DOHH2 (cell line): ENCODE data around the gene GIT1.
"Not testable (repeated sequence)": the region's sequence is repeated elsewhere in the genome, so short reads cannot be mapped to it uniquely, and the experiment has no call there.

Experiments used
- H3F3A ChIP-seq: fragments of 200-600 bp; sonication (generic), shearing (Covaris generic); 2 replicates; pipeline ENCODE4 v1.6.0; 2016; ENCODE audit warnings: antibody characterized with exemption, mild to moderate bottlenecking; ENCODE audit not compliant: control insufficient read depth, insufficient read depth
- H3K27ac ChIP-seq: fragments of 200-600 bp; sonication (generic); 2 replicates; pipeline ENCODE4 v1.5.1; 2014; ENCODE audit warnings: low read depth, mild to moderate bottlenecking, low read length, moderate library complexity
- H3K27me3 ChIP-seq: fragments of 200-600 bp; sonication (generic); 2 replicates; pipeline ENCODE4 v1.6.1; 2014; ENCODE audit warnings: mild to moderate bottlenecking, low read length, mixed read lengths; ENCODE audit not compliant: control insufficient read depth
- H3K36me3 ChIP-seq: fragments of 200-600 bp; sonication (generic); 2 replicates; pipeline ENCODE4 v1.6.1; 2014; ENCODE audit warnings: mild to moderate bottlenecking, low read length, moderate library complexity, mixed read lengths; ENCODE audit not compliant: control insufficient read depth
- H3K4me1 ChIP-seq: fragments of 200-600 bp; sonication (generic); 2 replicates; pipeline ENCODE4 v1.6.1; 2014; ENCODE audit warnings: mild to moderate bottlenecking, low read length, mixed read lengths; ENCODE audit not compliant: control insufficient read depth
- H3K4me2 ChIP-seq: fragments of 200-600 bp; sonication (generic); 2 replicates; pipeline ENCODE4 v1.6.0; 2014; ENCODE audit warnings: mild to moderate bottlenecking, low read length, moderate library complexity
- H3K4me3 ChIP-seq: fragments of 200-600 bp; sonication (generic); 2 replicates; pipeline ENCODE4 v1.5.1; 2014; ENCODE audit warnings: mild to moderate bottlenecking, low read length, mixed read lengths
- H3K79me2 ChIP-seq: fragments of 200-600 bp; sonication (generic); 2 replicates; pipeline ENCODE4 v1.6.1; 2014; ENCODE audit warnings: mild to moderate bottlenecking, low read length, mixed read lengths; ENCODE audit not compliant: control insufficient read depth
- H3K9me2 ChIP-seq: fragments of 200-600 bp; sonication (generic); replicated peaks from 2 replicates; pipeline ENCODE4 v1.6.1; 2014; ENCODE audit warnings: mild to moderate bottlenecking, low read length, mixed read lengths; ENCODE audit not compliant: control insufficient read depth
- H3K9me3 ChIP-seq: fragments of 200-600 bp; sonication (generic); 2 replicates; pipeline ENCODE4 v1.6.1; 2014; ENCODE audit warnings: antibody characterized with exemption, low read length, mixed read lengths; ENCODE audit not compliant: control insufficient read depth, insufficient read depth
- H4K20me1 ChIP-seq: fragments of 200-600 bp; sonication (generic); 2 replicates; pipeline ENCODE4 v1.6.0; 2014; ENCODE audit warnings: low read depth, mild to moderate bottlenecking, antibody characterized with exemption, low read length, moderate library complexity; ENCODE audit not compliant: control insufficient read depth, insufficient read depth
- EZH2phosphoT487 ChIP-seq: fragments of 200-600 bp; sonication (generic); IDR thresholded peaks from 2 replicates; pipeline ENCODE4 v1.6.1; 2017; ENCODE audit warnings: borderline replicate concordance, mild to moderate bottlenecking, antibody characterized with exemption, low read length, moderate library complexity, mixed read lengths
- TF ChIP-seq, protein P1 (sequence below): fragments of 200-600 bp; sonication (generic); IDR thresholded peaks from one replicate; pipeline ENCODE4 v1.5.1; 2014; ENCODE audit warnings: antibody characterized with exemption, mild to moderate bottlenecking, low read depth, low read length; ENCODE audit not compliant: poor library complexity, severe bottlenecking

GIT1 gene

DNA sequence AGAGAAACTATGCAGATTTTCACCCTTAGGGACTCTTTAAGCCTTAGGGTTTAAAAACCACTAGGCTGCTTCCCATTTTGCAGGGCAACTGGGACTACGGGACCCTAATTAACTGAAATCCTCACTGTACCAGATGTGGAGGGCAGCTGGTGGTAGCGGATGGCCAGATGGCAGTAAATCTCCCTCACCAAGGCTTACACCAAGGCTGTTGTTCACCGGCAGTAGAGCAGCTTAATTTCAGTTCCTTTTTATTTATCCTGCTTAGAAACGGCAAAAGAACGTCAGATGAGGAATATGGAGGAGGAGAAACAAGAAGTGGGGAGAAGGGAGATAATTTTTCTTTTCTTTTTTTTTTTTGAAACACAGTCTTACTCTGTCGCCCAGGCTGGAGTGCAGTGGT lies 29.1 kb downstream of the GIT1 start:
- H3K27me3 ChIP-seq = no peaks in the 10 kb centered on the region
- no peak for TF ChIP-seq EZH2phosphoT487
- TF ChIP-seq, protein P1, sequence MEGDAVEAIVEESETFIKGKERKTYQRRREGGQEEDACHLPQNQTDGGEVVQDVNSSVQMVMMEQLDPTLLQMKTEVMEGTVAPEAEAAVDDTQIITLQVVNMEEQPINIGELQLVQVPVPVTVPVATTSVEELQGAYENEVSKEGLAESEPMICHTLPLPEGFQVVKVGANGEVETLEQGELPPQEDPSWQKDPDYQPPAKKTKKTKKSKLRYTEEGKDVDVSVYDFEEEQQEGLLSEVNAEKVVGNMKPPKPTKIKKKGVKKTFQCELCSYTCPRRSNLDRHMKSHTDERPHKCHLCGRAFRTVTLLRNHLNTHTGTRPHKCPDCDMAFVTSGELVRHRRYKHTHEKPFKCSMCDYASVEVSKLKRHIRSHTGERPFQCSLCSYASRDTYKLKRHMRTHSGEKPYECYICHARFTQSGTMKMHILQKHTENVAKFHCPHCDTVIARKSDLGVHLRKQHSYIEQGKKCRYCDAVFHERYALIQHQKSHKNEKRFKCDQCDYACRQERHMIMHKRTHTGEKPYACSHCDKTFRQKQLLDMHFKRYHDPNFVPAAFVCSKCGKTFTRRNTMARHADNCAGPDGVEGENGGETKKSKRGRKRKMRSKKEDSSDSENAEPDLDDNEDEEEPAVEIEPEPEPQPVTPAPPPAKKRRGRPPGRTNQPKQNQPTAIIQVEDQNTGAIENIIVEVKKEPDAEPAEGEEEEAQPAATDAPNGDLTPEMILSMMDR = no peak
- H3K9me2 ChIP-seq = no peaks in the 10 kb centered on the region
- H3K79me2 ChIP-seq = peaks cover 12% of the 10 kb centered on the region
- no peaks in the 10 kb centered on the region for H3K9me3 ChIP-seq
- H3K36me3 ChIP-seq = peaks cover 22% of the 10 kb centered on the region
- peaks cover 16% of the 10 kb centered on the region for H3F3A ChIP-seq
- H4K20me1 ChIP-seq = 0 out of 2 replicates have a peak, but pooled peaks cover 3% of the 10 kb centered on the region
- no peak overlapping the region for H3K4me3 ChIP-seq
- peaks cover 52% of the 10 kb centered on the region for H3K4me1 ChIP-seq
- H3K27ac ChIP-seq = no peak overlapping the region
- 0 out of 2 replicates have a peak overlapping the region, but pooled peaks have one; percentile 9 for H3K4me2 ChIP-seq

DNA sequence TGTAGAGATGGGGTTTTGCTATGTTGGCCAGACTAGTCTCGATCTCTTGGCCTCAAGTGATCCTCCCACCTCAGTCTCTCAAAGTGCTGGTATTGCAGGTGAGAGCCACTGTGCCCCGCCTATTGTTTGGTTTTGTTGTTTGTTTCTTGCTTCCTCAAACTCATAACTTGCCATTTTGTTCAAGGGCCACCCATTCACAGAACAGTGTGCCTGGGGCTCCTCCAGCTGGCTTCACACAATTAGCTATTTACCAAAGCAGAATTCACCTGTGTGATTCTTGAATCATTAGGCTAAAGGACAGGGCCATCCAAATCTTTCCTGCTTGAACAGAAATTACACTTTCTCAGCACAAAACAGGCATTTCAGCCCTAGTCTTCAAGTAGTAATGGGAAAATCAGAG lies 29.8 kb downstream of the GIT1 start:
- Histone ChIP-seq H3K27me3 (no peaks in the 10 kb centered on the region), H3K79me2 (peaks cover 8% of the 10 kb centered on the region), H4K20me1 (0 out of 2 replicates have a peak, but pooled peaks cover 3% of the 10 kb centered on the region), H3F3A (peaks cover 16% of the 10 kb centered on the region), H3K36me3 (peaks cover 22% of the 10 kb centered on the region), H3K9me3 (no peaks in the 10 kb centered on the region), H3K4me3 (no peak overlapping the region), H3K9me2 (no peaks in the 10 kb centered on the region), H3K4me2 (no peak overlapping the region), H3K27ac (no peak overlapping the region), H3K4me1 (peaks cover 48% of the 10 kb centered on the region)
- TF ChIP-seq EZH2phosphoT487 = no peak
- TF ChIP-seq, protein P1 = no peak

- H3F3A ChIP-seq = peaks cover 17% of the 10 kb centered on the region
- H4K20me1 ChIP-seq, H3K27ac ChIP-seq, H3K4me3 ChIP-seq, H3K9me3 ChIP-seq, H3K79me2 ChIP-seq, H3K27me3 ChIP-seq, H3K9me2 ChIP-seq, H3K4me2 ChIP-seq: not testable (repeated sequence)
- H3K4me1 ChIP-seq = peaks cover 40% of the 10 kb centered on the region
- H3K36me3 ChIP-seq = peaks cover 18% of the 10 kb centered on the region
Measured at GRCh38 chr17:29558139-29558538, 31.3 kb downstream of the GIT1 start.

DNA sequence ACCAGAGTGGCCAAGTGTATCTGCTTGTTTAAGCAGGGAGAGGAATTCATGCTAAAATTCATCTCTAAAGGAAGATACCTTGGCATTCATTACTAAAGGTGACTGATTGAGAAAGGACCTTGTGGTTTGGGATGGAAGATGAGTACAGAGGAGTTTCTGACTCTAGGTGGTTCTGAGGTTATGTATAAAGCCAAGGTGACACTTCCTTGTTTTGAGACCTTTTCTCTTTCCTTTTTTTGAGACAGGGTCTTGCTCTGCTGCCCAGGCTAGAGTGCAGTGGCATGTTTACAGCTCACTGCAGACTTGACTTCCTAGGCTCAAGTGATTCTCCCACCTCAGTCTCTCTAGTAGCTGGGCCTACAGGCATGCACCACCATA lies 31.7 kb downstream of the GIT1 start:
- no peak overlapping the region for H3K4me3 ChIP-seq

More for the DNA sequence above, 31.7 kb downstream of the GIT1 start:
- H3K4me2 ChIP-seq = no peak overlapping the region
- H3K27me3 ChIP-seq = no peaks in the 10 kb centered on the region
- no peaks in the 10 kb centered on the region for H3K9me2 ChIP-seq
- H3K27ac ChIP-seq = no peak overlapping the region
- peaks cover 15% of the 10 kb centered on the region for H3K36me3 ChIP-seq
- no peaks in the 10 kb centered on the region for H3K9me3 ChIP-seq
- no peaks in the 10 kb centered on the region for H3K79me2 ChIP-seq
- 0 out of 2 replicates have a peak, but pooled peaks cover 3% of the 10 kb centered on the region for H4K20me1 ChIP-seq
- H3F3A ChIP-seq = peaks cover 17% of the 10 kb centered on the region
- peaks cover 40% of the 10 kb centered on the region for H3K4me1 ChIP-seq
- TF ChIP-seq, protein P1 = no peak
- no peak for TF ChIP-seq EZH2phosphoT487
